HG02981 (cell line): ENCODE measurements around the gene UMOD.

Experiments
- ATAC-seq: cut with Tn5 transposase; IDR thresholded peaks from one replicate; pipeline ENCODE4 v1.9.1; 2021; ENCODE audit warnings: mild to moderate bottlenecking, moderate library complexity; ENCODE audit not compliant: unreplicated experiment

UMOD gene

GRCh38 chr16:20303012-20303411, 49.5 kb downstream of the UMOD start:
- ATAC-seq, result no peak

- no peak for ATAC-seq
Observed at GRCh38 chr16:20302389-20302788, 50.1 kb downstream of the UMOD start.

- no peak for ATAC-seq
Observed at GRCh38 chr16:20301840-20302239, 50.7 kb downstream of the UMOD start.

- peak; percentile 63 for ATAC-seq
Observed at GRCh38 chr16:20300312-20301097, 52.0 kb downstream of the UMOD start.

GRCh38 chr16:20298452-20298851, 54.1 kb downstream of the UMOD start:
- no peak for ATAC-seq

- no peak for ATAC-seq
Observed at GRCh38 chr16:20291208-20292206, 61.0 kb downstream of the UMOD start.

- no peak for ATAC-seq
Observed at GRCh38 chr16:20289571-20289970, 62.9 kb downstream of the UMOD start.

GRCh38 chr16:20285993-20286499, 66.5 kb downstream of the UMOD start:
- no peak for ATAC-seq
